KG1 (cell line): ENCODE results near the gene DNM3.

Experiments used
- DNase-seq: peaks from one replicate; lab custom pipeline; 2025; lab: John Stamatoyannopoulos, UW

The DNM3 gene

DNA sequence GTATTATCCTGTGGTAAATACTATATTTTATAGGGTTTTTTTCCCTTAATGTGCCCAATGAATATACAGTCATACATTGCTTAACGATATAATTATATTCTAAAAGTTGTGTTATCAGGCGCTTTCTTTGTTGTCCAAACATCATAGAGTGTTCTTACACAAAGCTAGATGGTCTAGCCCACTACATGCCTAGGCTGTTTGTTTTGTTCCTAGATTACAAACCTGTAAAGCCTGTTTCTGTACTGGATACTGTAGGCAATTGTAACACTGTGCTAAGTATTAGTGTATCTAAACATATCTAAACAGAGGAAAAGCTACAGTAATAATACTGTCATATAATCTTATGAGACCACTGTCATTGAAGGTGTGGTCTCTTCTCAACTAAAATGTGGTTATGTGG, 336.6 kb downstream of the DNM3 start:
- no peak for DNase-seq

DNA sequence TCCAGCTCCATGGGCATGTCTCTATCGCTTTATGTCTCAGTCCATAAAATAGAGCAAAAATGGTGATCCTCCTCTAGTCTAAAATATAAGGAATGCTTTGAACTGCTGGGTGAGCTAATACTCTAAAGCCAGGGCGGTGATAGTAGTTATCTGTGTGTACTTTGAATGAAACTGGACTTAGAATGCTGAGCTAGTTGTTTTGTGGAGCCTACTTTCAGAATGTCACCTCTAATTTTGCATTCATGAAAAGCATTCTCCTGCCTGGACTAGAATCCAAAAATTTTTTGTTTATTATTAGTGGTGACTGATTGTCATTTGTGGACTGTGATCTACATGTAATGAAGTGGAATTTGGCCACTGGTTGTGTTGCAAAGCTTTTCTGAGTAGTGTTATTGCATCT, 337.6 kb downstream of the DNM3 start:
- DNase-seq = no peak

DNA sequence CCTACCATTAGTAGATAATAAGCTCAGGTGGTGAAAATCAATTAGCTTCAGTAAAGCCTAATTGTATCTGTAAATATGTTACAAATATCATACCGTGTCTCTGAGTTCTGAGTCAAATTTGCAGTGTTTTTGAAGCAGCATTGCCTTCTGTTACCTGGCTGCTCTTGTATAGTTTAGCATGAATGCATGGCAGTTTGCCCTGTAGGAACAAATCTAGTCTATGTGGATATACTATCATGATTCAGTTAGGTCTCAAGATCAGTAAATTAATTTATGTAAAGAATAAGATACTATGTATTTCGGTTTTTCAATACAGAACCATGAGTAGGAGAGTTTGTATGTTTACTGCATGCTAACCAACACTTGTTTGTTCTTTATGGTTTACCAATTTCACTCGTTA, 338.6 kb downstream of the DNM3 start:
- no peak for DNase-seq

DNA sequence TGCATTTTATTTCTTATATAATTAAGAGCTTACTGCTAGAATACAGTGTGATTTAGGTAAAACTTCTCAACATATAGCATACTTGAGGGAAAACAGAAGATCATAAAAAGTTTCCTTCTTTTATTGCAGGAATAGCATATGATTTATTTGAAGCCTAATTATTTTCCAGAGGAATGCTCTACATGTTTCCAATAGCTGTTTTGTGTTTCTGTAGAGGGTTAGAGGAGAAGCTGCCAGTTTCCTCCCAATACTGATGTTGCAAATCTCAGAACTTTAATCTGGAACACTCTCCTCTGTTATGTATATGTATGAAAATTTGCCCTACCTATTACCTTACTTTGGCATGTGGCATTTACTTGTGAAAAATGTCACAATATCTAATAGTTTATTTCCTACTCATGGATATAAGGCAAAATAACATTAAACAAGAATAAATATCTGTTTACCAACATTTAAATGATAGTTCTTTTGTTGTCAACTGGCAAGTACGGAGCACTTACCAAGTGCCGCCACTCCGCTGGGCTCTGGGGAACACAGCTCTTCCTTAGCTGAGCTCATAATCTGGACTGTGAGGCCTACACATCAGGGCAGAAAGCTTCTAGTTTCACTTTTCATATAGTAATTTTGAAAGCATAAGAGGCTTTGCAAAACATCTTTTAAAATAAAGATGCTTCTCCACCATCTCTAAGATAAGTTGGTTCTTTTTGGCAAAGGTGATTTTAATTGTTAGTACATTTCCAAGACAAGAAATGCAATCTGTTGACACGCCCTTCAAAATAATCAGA, 339.4 kb downstream of the DNM3 start:
- DNase-seq = peak; percentile 34

DNA sequence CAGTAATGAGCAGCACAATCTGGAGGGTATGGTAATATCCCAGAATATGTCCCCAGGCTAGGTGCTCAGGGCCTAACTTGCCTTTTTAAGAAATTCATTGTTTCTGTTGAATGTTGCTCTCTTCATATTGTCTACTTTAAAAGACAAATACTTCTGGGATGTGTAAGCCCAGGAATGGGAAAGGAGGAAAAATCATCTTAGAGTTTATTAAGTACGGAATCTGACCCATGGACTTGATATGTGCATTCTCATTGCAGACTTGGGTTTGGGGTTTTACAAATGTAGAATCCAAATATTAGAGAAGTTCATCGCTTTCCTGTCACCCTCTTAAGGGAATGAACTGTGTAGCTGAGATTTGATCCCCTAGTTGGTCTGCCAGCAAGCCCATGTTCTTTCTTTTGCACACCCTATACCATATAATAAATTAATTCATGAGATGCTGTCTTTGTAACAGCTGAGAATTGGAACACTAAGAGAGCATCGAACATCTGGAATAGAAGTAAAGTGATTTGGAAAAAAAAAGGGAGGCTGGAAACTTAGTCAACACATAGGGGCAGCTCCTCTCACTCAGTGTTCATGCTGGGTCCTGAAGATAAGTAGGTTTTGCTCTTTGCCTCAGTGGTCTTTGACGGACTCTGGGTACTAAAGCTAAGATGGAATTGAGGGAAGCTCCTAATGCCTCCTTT, 343.4 kb downstream of the DNM3 start:
- DNase-seq = no peak

DNA sequence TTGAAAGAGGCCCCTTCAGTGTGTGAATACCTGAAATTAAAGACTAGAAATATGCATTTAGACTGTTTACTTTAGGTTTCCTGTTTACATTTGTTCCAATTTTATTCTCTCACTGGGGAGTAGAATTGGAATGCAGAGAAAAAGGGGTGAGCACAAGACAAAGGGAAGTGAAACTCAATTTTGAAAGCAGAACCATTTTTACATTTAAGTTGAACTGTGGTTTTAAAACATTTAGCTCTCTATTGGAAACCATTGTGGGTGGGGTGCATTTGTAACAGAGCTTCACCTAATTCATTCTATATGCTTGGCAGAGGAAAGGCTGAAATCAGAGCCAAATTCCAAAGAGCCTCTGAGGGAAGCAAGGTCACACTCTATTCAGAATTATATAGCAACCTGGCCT, 343.9 kb downstream of the DNM3 start:
- DNase-seq = no peak

DNA sequence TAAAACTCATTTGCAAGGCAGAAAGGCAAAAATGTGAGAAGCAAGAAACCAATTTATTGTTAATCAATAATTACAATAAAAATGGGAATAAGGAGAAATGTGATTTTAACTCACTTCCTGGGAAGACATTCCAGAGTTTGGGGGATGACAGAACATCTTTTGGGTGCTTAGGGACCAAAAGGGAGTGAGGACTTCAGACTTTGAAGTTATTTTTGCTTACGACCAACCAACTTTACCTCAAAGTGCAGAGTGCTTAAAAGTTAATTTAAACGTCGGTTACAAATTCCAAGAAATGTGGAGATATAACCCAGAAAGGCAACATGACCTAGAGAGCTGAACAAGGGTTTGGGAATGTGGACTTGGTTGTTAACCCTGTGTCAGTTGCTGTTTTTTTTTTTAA, 344.7 kb downstream of the DNM3 start:
- DNase-seq = no peak

DNA sequence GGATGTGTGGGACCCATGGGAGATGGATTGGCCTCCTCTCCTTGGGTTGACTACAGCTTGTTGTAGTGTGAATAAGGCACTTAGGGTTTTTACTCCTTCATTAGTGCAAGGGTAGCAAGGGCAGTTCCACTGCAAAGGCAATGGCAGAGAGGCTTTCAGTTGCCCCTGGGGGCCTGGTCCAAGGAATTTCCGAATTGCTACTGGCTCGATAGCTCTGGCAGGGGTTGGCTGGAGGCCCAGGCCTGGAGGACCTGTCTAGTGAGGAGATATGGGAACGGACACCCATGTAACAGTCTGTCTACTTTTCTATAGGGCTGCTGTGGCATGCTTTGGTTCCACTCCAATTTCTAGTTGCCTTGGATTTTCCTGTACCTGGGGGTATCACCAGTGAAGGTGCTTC, 360.3 kb downstream of the DNM3 start:
- DNase-seq = no peak

DNA sequence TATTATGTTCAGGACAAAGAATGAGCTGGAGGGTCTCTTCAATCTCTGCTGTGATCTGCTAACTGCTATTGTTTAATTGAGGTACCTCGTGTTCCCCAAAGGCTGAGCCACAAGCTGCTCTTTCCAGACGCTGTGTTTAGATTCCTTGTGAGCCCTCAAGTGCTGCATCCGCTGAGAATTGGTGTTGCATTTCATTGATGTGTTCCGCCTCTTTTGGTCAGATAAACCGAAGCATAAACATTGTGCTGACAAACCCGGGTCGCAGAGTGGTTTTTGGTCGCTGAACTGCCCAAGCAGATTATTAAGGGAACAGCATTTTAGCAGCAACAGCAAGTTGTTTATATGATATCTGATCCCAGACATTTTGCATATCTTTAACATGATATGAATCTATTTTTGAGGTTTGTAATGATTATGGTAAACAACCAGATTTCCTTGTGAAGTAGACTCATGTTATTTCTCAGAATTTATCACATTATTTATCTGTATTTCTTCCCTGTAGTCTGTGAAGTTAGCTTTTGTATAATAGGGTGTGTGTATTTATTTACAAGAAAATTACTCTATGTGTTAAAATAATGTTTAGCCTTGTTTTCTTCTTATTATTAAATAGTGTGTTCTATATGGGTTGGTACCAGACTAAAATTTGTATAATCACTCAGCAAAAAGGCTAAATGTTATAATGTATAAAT, 362.0 kb downstream of the DNM3 start:
- DNase-seq = no peak

DNA sequence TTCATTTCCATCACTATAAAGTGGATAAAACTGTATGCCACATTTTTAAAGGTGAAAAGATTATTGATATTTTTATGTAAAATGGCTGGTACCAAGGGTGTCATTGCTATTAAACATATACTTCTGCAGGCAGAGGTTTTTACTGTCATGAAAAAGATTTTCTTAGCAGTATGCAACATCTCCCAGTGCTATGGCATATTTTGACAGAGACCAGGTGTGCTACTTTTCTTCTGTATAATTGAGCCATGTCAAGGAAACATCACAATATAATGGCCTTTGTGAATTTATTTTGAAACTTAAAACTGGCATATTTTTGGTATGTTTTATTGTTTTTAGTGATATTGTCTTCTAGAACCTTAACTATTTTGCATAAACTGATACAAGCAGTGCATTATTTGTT, 362.6 kb downstream of the DNM3 start:
- DNase-seq = no peak

DNA sequence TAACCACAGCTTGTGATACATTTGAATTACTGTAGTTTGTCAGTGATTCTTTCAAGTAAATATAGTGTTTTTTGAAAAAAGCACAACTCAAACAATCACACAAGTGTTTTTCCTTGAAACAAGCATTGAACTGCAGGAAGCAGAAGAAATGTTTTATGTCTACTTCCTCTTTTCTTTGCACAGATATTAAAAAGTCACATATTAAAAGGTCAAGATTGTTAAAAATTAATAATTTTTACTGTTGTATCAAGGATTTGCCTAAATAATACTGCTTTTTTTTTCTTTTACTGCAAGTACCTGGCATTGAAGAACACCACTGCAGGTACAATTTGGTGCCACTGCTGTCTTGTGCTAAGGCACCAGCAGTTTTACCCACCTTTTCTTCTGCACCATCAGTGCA, 365.0 kb downstream of the DNM3 start:
- DNase-seq = no peak

DNA sequence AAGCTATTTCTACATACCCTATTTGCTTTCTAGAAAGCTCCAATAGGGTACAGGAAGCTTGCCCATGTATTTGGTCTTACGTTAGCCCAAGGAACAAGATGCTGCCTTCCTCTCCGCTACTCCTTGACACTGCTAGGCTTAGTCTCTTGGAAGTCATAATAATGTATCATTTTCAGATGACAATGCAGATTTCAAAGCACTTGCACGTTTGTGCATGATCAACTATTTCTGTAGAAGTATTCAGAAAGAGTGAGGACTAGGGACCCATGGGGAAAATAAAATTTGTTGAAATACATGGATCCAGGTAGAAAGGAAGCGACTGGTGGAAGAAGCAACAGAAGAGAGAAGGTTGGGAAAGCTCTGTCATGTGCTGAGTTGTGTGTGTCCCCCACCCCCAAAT, 367.3 kb downstream of the DNM3 start:
- DNase-seq = no peak

DNA sequence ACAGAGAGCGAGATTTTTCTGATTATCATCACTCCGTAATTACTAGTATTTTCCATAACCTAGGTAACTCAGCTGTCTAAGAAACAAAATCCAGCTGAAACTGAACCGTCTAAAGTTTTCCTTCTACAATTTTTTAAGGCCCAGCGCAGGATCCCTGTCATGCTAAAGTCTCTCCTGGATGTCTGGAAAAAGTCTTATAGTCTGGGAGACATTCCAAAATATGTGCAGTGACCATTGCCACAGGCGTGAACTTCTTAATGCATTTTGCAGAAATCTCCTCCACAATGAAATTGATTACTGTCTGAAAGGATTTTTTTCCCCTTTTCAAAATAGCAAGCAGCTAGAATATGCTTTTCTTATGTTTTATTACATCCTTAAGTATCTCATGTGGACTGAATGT, 369.9 kb downstream of the DNM3 start:
- DNase-seq = no peak

DNA sequence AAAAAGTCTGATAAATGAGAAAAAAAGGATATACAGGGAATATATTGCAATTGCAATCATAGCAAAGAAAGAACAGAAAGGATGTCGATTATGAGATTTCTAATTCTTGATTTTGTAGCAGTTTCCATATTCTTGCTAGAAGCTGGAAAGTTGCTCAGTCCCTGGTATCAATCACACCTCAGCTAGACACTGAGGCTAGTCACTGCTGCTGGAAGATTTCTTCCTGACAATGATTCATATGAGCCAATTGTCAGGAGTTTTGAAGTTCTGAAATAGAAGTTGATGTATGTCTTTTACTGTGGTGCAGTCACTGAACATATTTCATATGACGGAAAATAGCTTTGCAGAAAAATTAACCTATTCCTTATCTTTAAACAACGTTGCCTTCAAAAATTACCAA, 370.8 kb downstream of the DNM3 start:
- DNase-seq = no peak

DNA sequence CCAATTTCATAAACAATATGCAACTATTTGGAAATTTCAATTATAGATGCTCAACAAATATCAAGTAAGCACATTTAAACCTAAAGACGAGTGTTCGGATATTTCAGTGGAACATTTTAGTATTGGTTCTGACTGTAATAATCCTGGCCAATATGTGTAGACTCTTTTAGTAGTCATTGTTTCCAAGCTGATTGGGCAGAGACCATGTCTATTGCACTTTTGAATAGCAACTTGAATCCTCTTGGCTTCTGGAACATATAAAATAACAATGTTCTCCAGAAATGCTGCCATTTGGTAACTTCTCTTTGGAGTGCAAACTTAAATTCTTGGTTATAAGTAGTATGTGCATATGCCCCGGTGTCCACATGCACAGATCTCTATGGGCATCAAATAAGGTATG, 373.7 kb downstream of the DNM3 start:
- no peak for DNase-seq

DNA sequence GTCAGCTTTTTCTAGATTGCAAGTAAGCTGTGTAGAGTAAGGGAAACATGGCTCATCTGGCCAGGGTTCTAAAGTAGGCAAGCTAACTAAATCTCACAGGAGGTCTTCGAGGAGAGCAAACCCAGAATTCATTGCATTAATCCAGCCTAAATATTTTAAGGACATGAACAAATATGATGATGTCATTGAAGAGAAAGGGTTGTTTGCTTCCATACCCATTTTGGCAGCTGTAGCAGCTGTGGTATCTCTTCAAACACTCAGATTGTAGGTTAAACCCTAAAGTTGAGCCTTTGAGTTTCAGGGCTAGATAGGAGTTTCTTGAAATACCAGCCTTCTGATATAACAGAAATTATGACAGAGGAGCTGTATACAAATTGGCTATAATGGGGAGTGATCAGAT, 378.7 kb downstream of the DNM3 start:
- DNase-seq = no peak

DNA sequence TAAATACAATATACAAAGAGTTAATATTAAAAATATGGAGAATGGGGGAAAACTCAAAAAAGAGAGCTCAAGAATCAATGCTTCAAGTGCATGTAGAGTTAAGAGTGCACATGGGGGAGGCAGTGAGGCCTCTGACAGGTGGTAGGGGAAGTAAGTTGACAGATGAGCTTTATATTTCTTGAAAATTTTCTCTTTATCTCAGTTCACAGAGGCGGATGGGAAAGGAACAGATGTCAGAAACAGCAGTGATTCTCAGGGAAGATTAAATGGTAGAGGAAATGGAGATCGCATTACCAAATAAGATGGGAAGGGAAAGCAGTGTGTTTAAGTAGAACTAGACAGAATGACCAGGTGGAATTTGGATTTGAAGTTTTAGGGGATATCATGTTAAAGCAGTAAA, 379.1 kb downstream of the DNM3 start:
- DNase-seq = peak; percentile 27

DNA sequence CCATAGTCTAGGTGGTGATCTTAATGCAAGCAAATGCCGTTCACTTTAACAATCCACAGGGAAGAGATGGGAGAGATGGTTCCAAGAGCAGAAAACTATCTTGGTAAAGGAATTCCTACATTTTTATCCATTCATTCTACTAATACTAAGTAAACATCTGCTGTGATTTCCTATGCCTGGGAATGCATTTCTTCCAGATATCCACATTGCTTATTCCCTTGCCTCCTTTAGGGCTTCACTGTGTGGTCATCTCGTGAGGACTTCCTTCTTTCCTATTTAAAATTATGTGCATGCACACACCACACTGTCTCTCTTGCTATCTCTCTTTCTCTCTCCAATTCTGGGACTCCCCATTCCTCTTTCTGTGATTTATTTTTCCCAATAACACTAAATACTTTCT, 380.1 kb downstream of the DNM3 start:
- DNase-seq = no peak

DNA sequence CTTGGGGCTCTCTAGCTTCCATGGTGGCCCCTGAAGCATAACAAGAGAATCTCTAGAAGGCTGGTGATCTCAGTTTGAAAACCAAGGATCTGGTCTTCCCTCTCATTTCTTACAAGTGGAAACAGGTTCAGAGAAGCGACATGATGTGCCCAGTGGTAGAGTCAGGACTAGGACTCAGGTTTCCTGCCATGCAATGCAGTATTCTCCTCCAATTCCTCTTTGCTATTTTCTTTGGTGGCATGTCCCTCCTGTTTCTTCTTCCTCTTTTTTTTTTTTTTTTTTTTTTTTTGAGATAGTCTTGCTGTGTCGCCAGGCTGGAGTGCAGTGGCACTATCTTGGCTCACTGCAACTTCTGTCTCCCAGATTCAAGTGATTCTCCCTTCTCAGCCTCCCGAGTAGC, 383.6 kb downstream of the DNM3 start:
- peak; percentile 44 for DNase-seq

DNA sequence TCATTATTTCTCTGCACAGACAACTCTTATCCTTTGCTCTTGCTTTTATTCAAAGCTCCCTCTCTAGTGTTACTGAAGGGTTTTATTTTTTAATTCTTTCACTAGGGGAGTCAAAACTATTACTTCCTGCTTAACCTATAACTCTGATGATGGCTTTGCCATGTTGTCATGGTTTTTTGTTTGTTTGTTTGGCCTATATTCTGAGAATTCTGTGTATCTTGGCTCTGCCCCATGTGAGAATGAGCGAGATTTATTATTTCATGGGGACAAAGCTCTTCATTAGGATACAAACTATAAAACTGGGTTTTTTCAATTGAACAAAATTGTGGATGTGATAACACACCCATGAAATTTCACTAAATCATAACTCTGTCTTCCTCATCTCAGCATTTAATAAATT, 388.6 kb downstream of the DNM3 start:
- DNase-seq = no peak

DNA sequence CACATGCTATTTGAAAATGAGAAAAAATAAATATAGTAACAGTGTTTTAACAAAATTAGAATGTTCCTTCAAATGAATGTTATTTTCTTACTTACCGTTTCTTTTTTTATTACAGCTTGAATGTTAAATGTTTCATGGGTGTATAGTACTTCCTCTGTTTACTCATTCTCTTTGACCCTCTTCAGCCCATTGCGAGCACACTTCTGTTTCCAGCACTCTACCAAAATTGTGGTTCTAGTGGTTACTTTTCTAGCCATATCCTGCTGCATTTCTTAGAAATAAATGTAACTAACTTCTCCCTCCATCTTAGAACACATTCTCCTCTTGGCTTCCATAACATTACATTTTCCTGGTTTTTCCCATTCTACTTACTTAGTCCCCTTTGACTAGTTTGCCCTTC, 389.2 kb downstream of the DNM3 start:
- no peak for DNase-seq

DNA sequence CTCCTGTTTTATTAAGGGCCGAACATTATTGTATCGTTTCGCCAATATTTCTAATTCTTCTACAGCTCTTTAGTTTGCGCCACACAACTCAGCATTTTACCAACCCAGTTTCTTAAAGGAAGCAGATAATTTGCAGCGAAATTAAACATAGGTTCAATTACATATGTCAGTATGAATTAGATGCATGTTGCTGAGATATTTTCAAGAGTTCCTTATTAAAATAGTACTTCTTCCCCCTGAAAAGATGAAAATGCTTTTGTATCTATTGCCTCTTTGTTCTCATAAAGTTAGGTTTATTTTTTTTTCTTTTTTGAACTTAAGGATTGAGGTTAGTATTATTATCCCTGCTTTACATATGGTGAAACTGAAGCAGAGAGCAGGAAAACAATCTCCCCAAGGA, 395.7 kb downstream of the DNM3 start:
- no peak for DNase-seq

DNA sequence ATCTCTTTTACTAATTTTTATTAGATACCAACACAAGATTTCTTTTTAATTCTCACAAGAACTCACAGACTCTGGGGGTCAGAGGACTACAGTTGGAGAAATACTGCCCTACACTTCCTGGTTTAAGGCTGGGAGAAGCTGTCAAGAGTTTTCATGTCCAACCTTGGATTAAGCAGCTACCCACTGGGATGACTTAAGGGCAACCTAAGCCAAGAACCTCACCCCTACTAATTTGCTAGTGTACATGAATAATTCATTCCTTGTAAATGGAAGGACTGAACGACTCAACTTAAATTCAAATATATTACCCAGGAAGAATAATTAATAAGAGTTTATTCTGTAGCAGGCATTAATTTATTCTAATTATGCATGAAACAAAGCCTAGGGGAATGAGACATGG, 396.9 kb downstream of the DNM3 start:
- DNase-seq = no peak
